Breast epithelium (tissue), 4 donors: ENCODE data around the gene HPS6. TPM values are rescaled to one million over a fixed set of nuclear protein-coding genes. Genes with fewer than 3 reads are reported as not detected.

Experiments
- DNase-seq, 2 donors: peaks; one replicate each; pipeline ENCODE4 v3.0.0-alpha.2; 2019; ENCODE audit warnings: low spot score in 2 of 2
- H3K27ac ChIP-seq, 2 donors: fragments of 200-600 bp; sonication (generic) in 1 of 2; one replicate each; pipeline ENCODE4 v1.5.1; 2016 to 2019; ENCODE audit warnings: mild to moderate bottlenecking in 1 of 2
- H3K27me3 ChIP-seq, 2 donors: fragments of 200-600 bp; sonication (generic) in 1 of 2; one replicate each; pipeline versions ENCODE4 v1.5.1 to v1.6.0; 2017 to 2019; ENCODE audit warnings: control low read depth in 1 of 2, mild to moderate bottlenecking in 1 of 2
- H3K36me3 ChIP-seq: fragments of 200-600 bp; one replicate; pipeline ENCODE4 v1.5.1; 2019
- H3K4me1 ChIP-seq, 2 donors: fragments of 200-600 bp; sonication (generic); one replicate each; pipeline ENCODE4 v1.5.1; 2016 to 2019; ENCODE audit warnings: control low read depth in 1 of 2
- H3K4me3 ChIP-seq, 3 donors: fragments of 200-600 bp; sonication (generic); 1 replicate in 2 of 3; 2 replicates in 1 of 3; pipeline ENCODE4 v1.5.1; 2016 to 2019; ENCODE audit warnings: mild to moderate bottlenecking in 3 of 3, moderate library complexity in 2 of 3
- H3K9me3 ChIP-seq, 2 donors: fragments of 200-600 bp; sonication (generic) in 1 of 2; one replicate each; pipeline ENCODE4 v1.5.1; 2016 to 2019; ENCODE audit warnings: control low read depth in 1 of 2
- CTCF ChIP-seq, 3 donors: fragments of 450-650 bp; IDR thresholded peaks; one replicate each; pipeline ENCODE4 v1.5.1; 2016 to 2017; ENCODE audit warnings: antibody characterized with exemption in 3 of 3, mild to moderate bottlenecking in 3 of 3, moderate library complexity in 3 of 3
- POLR2A ChIP-seq: fragments of 450-650 bp; IDR thresholded peaks from one replicate; pipeline ENCODE4 v1.6.1; 2016; ENCODE audit warnings: antibody characterized with exemption, mild to moderate bottlenecking, moderate library complexity
- POLR2AphosphoS5 ChIP-seq, 3 donors: sonication (generic); formaldehyde crosslinking; IDR thresholded peaks; one replicate each; pipeline ENCODE4 v1.6.1; 2017; ENCODE audit warnings: antibody characterized with exemption in 3 of 3
- intact Hi-C: fragments of 100-400 bp; cut with DNase I; formaldehyde crosslinking; loops from one replicate; pipeline ENCODE4 v1.15.1; 2023; ENCODE audit warnings: low total_unique reads
- total RNA-seq, 3 donors: library from RNA; depleted of rRNA; stranded (reverse); fragments of >200 nt; gene quantifications; one replicate each; pipeline ENCODE4 v1.1.0, GENCODE V29; 2016

The HPS6 gene
- total RNA-seq, 3 donors from 2014 or later: 17.4 to 22.7 (median 19.7) TPM

- no peak for TF ChIP-seq CTCF (IDR thresholded peaks at IDR 0.05)
- TF ChIP-seq POLR2A: no peak
- no peak for TF ChIP-seq POLR2AphosphoS5 (IDR thresholded peaks at IDR 0.05)
- intact Hi-C loops: no loop called here
- Histone ChIP-seq H3K27me3 (no peaks in the 10 kb centered on the region), H3K4me1 (no peaks in the 10 kb centered on the region), H3K4me3 (no peak overlapping the region), H3K36me3 (no peaks in the 10 kb centered on the region), H3K27ac (no peak overlapping the region), H3K9me3 (no peaks in the 10 kb centered on the region)
- DNase-seq: no peak
Observed at GRCh38 chr10:102086196-102086595, 21.0 kb downstream of the HPS6 start.

GRCh38 chr10:102090772-102091171 is 25.6 kb downstream of the HPS6 start:
- Histone ChIP-seq H3K4me1 (no peaks in the 10 kb centered on the region), H3K36me3 (no peaks in the 10 kb centered on the region), H3K4me3 (no peak overlapping the region), H3K27me3 (no peaks in the 10 kb centered on the region), H3K9me3 (no peaks in the 10 kb centered on the region), H3K27ac (no peak overlapping the region)
- no peak for TF ChIP-seq CTCF (IDR thresholded peaks at IDR 0.05)
- no peak for TF ChIP-seq POLR2AphosphoS5 (IDR thresholded peaks at IDR 0.05)
- no peak for TF ChIP-seq POLR2A
- no peak for DNase-seq
- intact Hi-C loops: no loop called here

- TF ChIP-seq POLR2AphosphoS5 (IDR thresholded peaks at IDR 0.05) (no peak), CTCF (IDR thresholded peaks at IDR 0.05) (no peak), POLR2A (no peak)
- no peaks in the 10 kb centered on the region for H3K27me3 ChIP-seq
- intact Hi-C loops: no loop called here
- no peak overlapping the region for H3K27ac ChIP-seq
- no peaks in the 10 kb centered on the region for H3K9me3 ChIP-seq
- no peak for DNase-seq
- no peaks in the 10 kb centered on the region for H3K4me1 ChIP-seq
- no peaks in the 10 kb centered on the region for H3K36me3 ChIP-seq
- H3K4me3 ChIP-seq: no peak overlapping the region
Observed at GRCh38 chr10:102096449-102096848, 31.3 kb downstream of the HPS6 start.

GRCh38 chr10:102101152-102101551 is 36.0 kb downstream of the HPS6 start:
- Histone ChIP-seq H3K4me3 (no peak overlapping the region), H3K4me1 (no peaks in the 10 kb centered on the region), H3K36me3 (no peaks in the 10 kb centered on the region), H3K9me3 (no peaks in the 10 kb centered on the region), H3K27ac (no peak overlapping the region), H3K27me3 (no peaks in the 10 kb centered on the region)
- DNase-seq: no peak
- intact Hi-C loops: no loop called here
- TF ChIP-seq CTCF (IDR thresholded peaks at IDR 0.05) (no peak), POLR2A (no peak), POLR2AphosphoS5 (IDR thresholded peaks at IDR 0.05) (no peak)

GRCh38 chr10:102102421-102102820 is 37.3 kb downstream of the HPS6 start:
- TF ChIP-seq CTCF (IDR thresholded peaks at IDR 0.05) (no peak), POLR2AphosphoS5 (IDR thresholded peaks at IDR 0.05) (no peak), POLR2A (no peak)
- Histone ChIP-seq H3K4me3 (no peak overlapping the region), H3K27me3 (no peaks in the 10 kb centered on the region), H3K27ac (no peak overlapping the region), H3K36me3 (no peaks in the 10 kb centered on the region), H3K9me3 (no peaks in the 10 kb centered on the region), H3K4me1 (no peaks in the 10 kb centered on the region)
- no peak for DNase-seq
- intact Hi-C loops: no loop called here
